BLaER1 (cell line): ENCODE results near the gene ANTXR2.

Experiments used
- H3K27ac ChIP-seq: shearing (Covaris generic); formaldehyde crosslinking; 2 replicates; pipeline ENCODE4 v1.8.1; 2022
- H3K27me3 ChIP-seq: shearing (Covaris generic); formaldehyde crosslinking; 2 replicates; pipeline ENCODE4 v1.8.1; 2022
- H3K36me3 ChIP-seq: shearing (Covaris generic); formaldehyde crosslinking; 2 replicates; pipeline ENCODE4 v1.8.1; 2022
- H3K4me1 ChIP-seq: shearing (Covaris generic); formaldehyde crosslinking; 2 replicates; pipeline ENCODE4 v1.8.1; 2022
- H3K4me2 ChIP-seq: shearing (Covaris generic); formaldehyde crosslinking; 2 replicates; pipeline ENCODE4 v1.8.1; 2022
- H3K4me3 ChIP-seq: shearing (Covaris generic); formaldehyde crosslinking; 2 replicates; pipeline ENCODE4 v1.8.1; 2022
- H3K9ac ChIP-seq: shearing (Covaris generic); formaldehyde crosslinking; 2 replicates; pipeline ENCODE4 v1.8.1; 2022
- H3K9me3 ChIP-seq: shearing (Covaris generic); formaldehyde crosslinking; 2 replicates; pipeline ENCODE4 v1.8.1; 2022
- H4K20me1 ChIP-seq: shearing (Covaris generic); formaldehyde crosslinking; 2 replicates; pipeline ENCODE4 v1.8.1; 2022
- Cebpa-rat ChIP-seq: shearing (Covaris generic); IDR thresholded peaks from 2 replicates; pipeline ENCODE4 v1.8.1; 2022

ANTXR2 gene

GRCh38 chr4:79977131-79977840, 95.7 kb downstream of the ANTXR2 start:
- H3K4me1 ChIP-seq: no peaks in the 10 kb centered on the region
- no peak overlapping the region for H3K4me2 ChIP-seq
- H3K9me3 ChIP-seq: no peaks in the 10 kb centered on the region
- no peaks in the 10 kb centered on the region for H3K36me3 ChIP-seq
- H3K9ac ChIP-seq: no peak overlapping the region
- no peaks in the 10 kb centered on the region for H4K20me1 ChIP-seq
- no peak overlapping the region for H3K4me3 ChIP-seq
- H3K27me3 ChIP-seq: no peaks in the 10 kb centered on the region
- H3K27ac ChIP-seq: no peak overlapping the region
- no peak for TF ChIP-seq Cebpa-rat

- Histone ChIP-seq H3K4me3 (no peak overlapping the region), H4K20me1 (no peaks in the 10 kb centered on the region), H3K27me3 (no peaks in the 10 kb centered on the region), H3K4me2 (no peak overlapping the region), H3K27ac (no peak overlapping the region), H3K9ac (no peak overlapping the region), H3K4me1 (no peaks in the 10 kb centered on the region), H3K36me3 (peaks cover 6% of the 10 kb centered on the region; the same call in 1 of the 2 replicates), H3K9me3 (peaks cover 6% of the 10 kb centered on the region; the same call in 1 of the 2 replicates)
- no peak for TF ChIP-seq Cebpa-rat
Observed at GRCh38 chr4:79964400-79965211, 108.4 kb downstream of the ANTXR2 start.

GRCh38 chr4:79964020-79964399, 109.0 kb downstream of the ANTXR2 start:
- H3K27me3 ChIP-seq: no peaks in the 10 kb centered on the region
- H3K27ac ChIP-seq: no peak overlapping the region
- no peaks in the 10 kb centered on the region for H4K20me1 ChIP-seq
- H3K36me3 ChIP-seq: peaks cover 6% of the 10 kb centered on the region; the same call in 1 of the 2 replicates
- no peaks in the 10 kb centered on the region for H3K4me1 ChIP-seq
- H3K4me3 ChIP-seq: no peak overlapping the region
- no peak for TF ChIP-seq Cebpa-rat
- no peak overlapping the region for H3K4me2 ChIP-seq
- no peak overlapping the region for H3K9ac ChIP-seq
- H3K9me3 ChIP-seq: peaks cover 6% of the 10 kb centered on the region; the same call in 1 of the 2 replicates

GRCh38 chr4:79959652-79960051, 113.4 kb downstream of the ANTXR2 start:
- Histone ChIP-seq H3K9me3 (peaks cover 2% of the 10 kb centered on the region; the same call in 1 of the 2 replicates), H3K27ac (no peak overlapping the region), H3K9ac (no peak overlapping the region), H4K20me1 (no peaks in the 10 kb centered on the region), H3K4me3 (no peak overlapping the region), H3K27me3 (no peaks in the 10 kb centered on the region), H3K4me2 (no peak overlapping the region), H3K36me3 (peaks cover 4% of the 10 kb centered on the region; the same call in 1 of the 2 replicates), H3K4me1 (no peaks in the 10 kb centered on the region)
- no peak for TF ChIP-seq Cebpa-rat

GRCh38 chr4:79958466-79959264, 114.4 kb downstream of the ANTXR2 start:
- Histone ChIP-seq H3K9ac (no peak overlapping the region), H3K36me3 (no peaks in the 10 kb centered on the region), H3K9me3 (no peaks in the 10 kb centered on the region), H3K27me3 (no peaks in the 10 kb centered on the region), H3K27ac (no peak overlapping the region), H3K4me1 (no peaks in the 10 kb centered on the region), H3K4me3 (no peak overlapping the region), H3K4me2 (no peak overlapping the region), H4K20me1 (no peaks in the 10 kb centered on the region)
- no peak for TF ChIP-seq Cebpa-rat

DNA sequence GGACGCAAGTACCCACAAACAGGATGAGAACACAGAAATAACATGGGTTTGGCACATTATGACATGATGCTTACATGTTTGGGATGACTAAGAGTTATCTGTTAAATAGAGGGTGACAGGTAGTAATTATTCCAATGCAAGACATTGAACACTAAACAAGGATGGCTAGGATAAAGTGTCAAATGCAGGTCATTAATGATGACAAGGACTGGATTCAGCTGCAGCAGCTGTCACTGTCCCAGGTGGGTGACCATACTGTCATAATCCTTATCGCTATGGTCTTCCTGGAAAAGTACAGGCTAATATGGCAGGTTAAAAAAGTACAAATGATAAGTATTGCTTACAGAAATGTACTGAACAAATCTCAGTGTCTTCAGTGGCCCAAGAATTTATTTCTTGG, 123.9 kb downstream of the ANTXR2 start:
- TF ChIP-seq Cebpa-rat: no peak
- no peak overlapping the region for H3K4me3 ChIP-seq

DNA sequence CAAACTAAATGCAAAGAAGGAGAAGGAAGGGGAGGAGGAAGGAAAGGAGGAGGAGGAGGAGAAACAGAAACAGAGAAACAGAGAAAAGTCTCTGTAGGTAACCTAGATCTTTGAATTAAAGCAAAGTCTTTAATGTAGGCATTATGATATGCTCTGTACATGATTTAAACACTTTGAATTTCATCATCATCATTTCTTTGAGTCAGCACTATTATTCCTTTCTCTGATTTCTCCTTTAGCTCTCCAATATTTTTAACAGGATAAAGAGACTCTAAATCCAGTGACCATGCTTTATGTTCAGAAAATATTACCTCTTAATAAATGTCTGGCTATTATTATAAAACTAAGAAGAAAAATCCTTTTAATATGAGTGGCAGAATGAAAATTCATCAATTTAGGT, 124.3 kb downstream of the ANTXR2 start:
- H3K9ac ChIP-seq: no peak overlapping the region
- H3K9me3 ChIP-seq: no peaks in the 10 kb centered on the region
- no peak overlapping the region for H3K27ac ChIP-seq
- no peaks in the 10 kb centered on the region for H3K27me3 ChIP-seq
- H3K4me3 ChIP-seq: no peak overlapping the region
- no peaks in the 10 kb centered on the region for H3K36me3 ChIP-seq
- H4K20me1 ChIP-seq: no peaks in the 10 kb centered on the region
- no peaks in the 10 kb centered on the region for H3K4me1 ChIP-seq
- no peak overlapping the region for H3K4me2 ChIP-seq
- no peak for TF ChIP-seq Cebpa-rat

More for the DNA sequence above, 123.9 kb downstream of the ANTXR2 start:
- Histone ChIP-seq H3K27me3 (no peaks in the 10 kb centered on the region), H3K4me2 (no peak overlapping the region), H3K36me3 (no peaks in the 10 kb centered on the region), H4K20me1 (no peaks in the 10 kb centered on the region), H3K9me3 (no peaks in the 10 kb centered on the region), H3K9ac (no peak overlapping the region), H3K4me1 (no peaks in the 10 kb centered on the region), H3K27ac (no peak overlapping the region)

GRCh38 chr4:79948261-79948660, 124.8 kb downstream of the ANTXR2 start:
- H3K4me3 ChIP-seq: no peak overlapping the region
- H3K36me3 ChIP-seq: no peaks in the 10 kb centered on the region
- no peaks in the 10 kb centered on the region for H3K27me3 ChIP-seq
- no peak overlapping the region for H3K4me2 ChIP-seq
- no peak for TF ChIP-seq Cebpa-rat
- no peaks in the 10 kb centered on the region for H3K4me1 ChIP-seq
- H3K9ac ChIP-seq: no peak overlapping the region
- no peaks in the 10 kb centered on the region for H3K9me3 ChIP-seq
- no peaks in the 10 kb centered on the region for H4K20me1 ChIP-seq
- no peak overlapping the region for H3K27ac ChIP-seq

GRCh38 chr4:79947386-79947785, 125.6 kb downstream of the ANTXR2 start:
- Histone ChIP-seq H3K4me2 (no peak overlapping the region), H3K9me3 (no peaks in the 10 kb centered on the region), H3K4me3 (no peak overlapping the region), H3K4me1 (no peaks in the 10 kb centered on the region), H3K9ac (no peak overlapping the region), H4K20me1 (no peaks in the 10 kb centered on the region), H3K27me3 (no peaks in the 10 kb centered on the region), H3K36me3 (no peaks in the 10 kb centered on the region), H3K27ac (no peak overlapping the region)
- TF ChIP-seq Cebpa-rat: no peak

- Histone ChIP-seq H3K4me1 (no peaks in the 10 kb centered on the region), H3K9me3 (no peaks in the 10 kb centered on the region), H4K20me1 (no peaks in the 10 kb centered on the region), H3K27ac (no peak overlapping the region), H3K4me2 (no peak overlapping the region), H3K27me3 (no peaks in the 10 kb centered on the region), H3K4me3 (no peak overlapping the region), H3K36me3 (no peaks in the 10 kb centered on the region), H3K9ac (no peak overlapping the region)
- no peak for TF ChIP-seq Cebpa-rat
Observed at GRCh38 chr4:79935274-79935673, 137.8 kb downstream of the ANTXR2 start.
